ENCODE measurements around the gene PNN. TPM values are rescaled to one million over a fixed set of nuclear protein-coding genes. Genes with fewer than 3 reads are reported as not detected.
"Not testable (repeated sequence)": the region's sequence is repeated elsewhere in the genome, so short reads cannot be mapped to it uniquely, and the experiment has no call there.

The PNN gene
- total and polyA plus RNA-seq, 9 of the 15 experiments (the other 6 are each of a cell fraction or from before 2014, with no cell fraction given), result 30.2 to 188 (median 69.7) TPM

- H3K79me2 ChIP-seq (ENCODE audit: control insufficient read depth, insufficient read depth, low read length); H3K4me2 ChIP-seq (ENCODE audit: insufficient read depth, low read length); in situ Hi-C loops (cut with MboI); H3K9me3 ChIP-seq (replicated peaks; ENCODE audit: control insufficient read depth, insufficient read depth, low read depth, low read length); BruUV-seq (replicated peaks); intact Hi-C loops (cut with micrococcal nuclease); CTCF ChIA-PET (ENCODE audit: low intra/inter-chr PET ratio); DNase-seq (ENCODE audit: extremely low read depth in 1 of 4, low spot score in 3 of 4); H4K20me1 ChIP-seq (replicated peaks; ENCODE audit: control insufficient read depth, insufficient read depth, low read length); ATAC-seq; H3K4me1 ChIP-seq (replicated peaks in 1 of 2; ENCODE audit: control insufficient read depth in 2 of 2, insufficient read depth in 2 of 2, low read length in 2 of 2); H3K27me3 ChIP-seq (ENCODE audit: control insufficient read depth in 2 of 2, insufficient read depth in 2 of 2, low read length in 2 of 2); H3K9ac ChIP-seq (ENCODE audit: insufficient read depth in 1 of 2, low read depth in 2 of 2, low read length in 2 of 2); POLR2A ChIA-PET; H3K36me3 ChIP-seq (ENCODE audit: control insufficient read depth, insufficient read depth, low read length); H3K4me3 ChIP-seq; H3K27ac ChIP-seq (ENCODE audit: extremely low read depth, low read depth, low read length); FAIRE-seq; H2AFZ ChIP-seq (ENCODE audit: low read depth, low read length); H3K9me1 ChIP-seq (ENCODE audit: control insufficient read depth, insufficient read depth, low read length): not testable (repeated sequence)
- WGBS (ENCODE audit: insufficient coverage, low coverage, missing lambda C conversion rate), result 38% methylated on average over 1 of the region's 2 CpGs
These were observed 32.4 kb downstream of the PNN start for GRCh38 chr14:39207430-39207829.

GRCh38 chr14:39211109-39211741, 36.2 kb downstream of the PNN start:
- Histone ChIP-seq H3K27ac (ENCODE audit: extremely low read depth, low read depth, low read length) (no peak overlapping the region), H3K4me3 (no peak overlapping the region), H3K79me2 (ENCODE audit: control insufficient read depth, insufficient read depth, low read length) (no peaks in the 10 kb centered on the region), H3K9me3 (replicated peaks; ENCODE audit: control insufficient read depth, insufficient read depth, low read depth, low read length) (no peaks in the 10 kb centered on the region), H3K4me2 (ENCODE audit: insufficient read depth, low read length) (no peak overlapping the region), H3K9me1 (ENCODE audit: control insufficient read depth, insufficient read depth, low read length) (no peaks in the 10 kb centered on the region), H4K20me1 (replicated peaks; ENCODE audit: control insufficient read depth, insufficient read depth, low read length) (no peaks in the 10 kb centered on the region), H3K36me3 (ENCODE audit: control insufficient read depth, insufficient read depth, low read length) (no peaks in the 10 kb centered on the region), H3K9ac (ENCODE audit: insufficient read depth in 1 of 2, low read depth in 2 of 2, low read length in 2 of 2) (no peak overlapping the region), H3K27me3 (ENCODE audit: control insufficient read depth in 2 of 2, insufficient read depth in 2 of 2, low read length in 2 of 2) (no peaks in the 10 kb centered on the region), H3K4me1 (replicated peaks in 1 of 2; ENCODE audit: control insufficient read depth in 2 of 2, insufficient read depth in 2 of 2, low read length in 2 of 2) (no peaks in the 10 kb centered on the region), H2AFZ (ENCODE audit: low read depth, low read length) (no peak overlapping the region)
- in situ Hi-C loops (cut with MboI) (no loop called here), intact Hi-C loops (cut with micrococcal nuclease) (no loop called here)
- no TSS peak for BruUV-seq (replicated peaks)
- DNase-seq (ENCODE audit: extremely low read depth in 1 of 4, low spot score in 3 of 4) (no peak), ATAC-seq (no peak), FAIRE-seq (no peak)
- ChIA-PET POLR2A (interaction anchor here (0.5 to 0.6 kb wide), 2 partner anchors 26 to 101 kb away, joined by 3 read pairs; no protein-coding TSS in a partner anchor), CTCF (ENCODE audit: low intra/inter-chr PET ratio) (no interaction called here)
- 63% methylated on average over 14 of the region's 15 CpGs for WGBS (ENCODE audit: insufficient coverage, low coverage, missing lambda C conversion rate)
- TF ChIP-seq HCFC1 (IDR thresholded peaks at IDR 0.05; ENCODE audit: low read depth, low read length), result no peak
- TF ChIP-seq PPARD (CRISPR knock-in tag; IDR thresholded peaks at IDR 0.05), result no peak
- TF ChIP-seq MCM7 (IDR thresholded peaks at IDR 0.05), result no peak
- TF ChIP-seq SP1 (CRISPR knock-in tag; IDR thresholded peaks at IDR 0.05), result no peak
- TF ChIP-seq, protein P1, sequence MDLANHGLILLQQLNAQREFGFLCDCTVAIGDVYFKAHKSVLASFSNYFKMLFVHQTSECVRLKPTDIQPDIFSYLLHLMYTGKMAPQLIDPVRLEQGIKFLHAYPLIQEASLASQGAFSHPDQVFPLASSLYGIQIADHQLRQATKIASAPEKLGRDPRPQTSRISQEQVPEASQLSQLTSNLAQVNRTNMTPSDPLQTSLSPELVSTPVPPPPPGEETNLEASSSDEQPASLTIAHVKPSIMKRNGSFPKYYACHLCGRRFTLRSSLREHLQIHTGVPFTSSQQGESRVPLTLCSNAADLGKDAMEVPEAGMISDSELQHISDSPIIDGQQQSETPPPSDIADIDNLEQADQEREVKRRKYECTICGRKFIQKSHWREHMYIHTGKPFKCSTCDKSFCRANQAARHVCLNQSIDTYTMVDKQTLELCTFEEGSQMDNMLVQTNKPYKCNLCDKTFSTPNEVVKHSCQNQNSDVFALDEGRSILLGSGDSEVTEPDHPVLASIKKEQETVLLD (IDR thresholded peaks at IDR 0.05), result no peak
- TF ChIP-seq TCF7 (IDR thresholded peaks at IDR 0.05; ENCODE audit: borderline replicate concordance), result no peak
- no peak for TF ChIP-seq ZNF384 (IDR thresholded peaks at IDR 0.05; ENCODE audit: low read depth, low read length)

Measured in K562 (cell line).